GM23338 (cell line): ENCODE data around the gene SYNPR. TPM values are rescaled to one million over a fixed set of nuclear protein-coding genes. Genes with fewer than 3 reads are reported as not detected.

ENCODE experiments used
- ATAC-seq: fragments of 200-7000 bp; cut with Tn5 transposase; 3 replicates; pipeline ENCODE4 v1.9.1; 2020
- DNase-seq: peaks from one replicate; pipeline ENCODE4 v3.0.0-alpha.2; 2015; ENCODE audit warnings: low spot score
- H2AFZ ChIP-seq: fragments of 200-600 bp; sonication (generic); 2 replicates; pipeline ENCODE4 v1.8.0; 2016; ENCODE audit warnings: antibody characterized with exemption, mild to moderate bottlenecking, moderate library complexity
- H3F3A ChIP-seq: fragments of 200-600 bp; sonication (generic); replicated peaks from 2 replicates; pipeline ENCODE4 v1.8.0; 2017; ENCODE audit warnings: antibody characterized with exemption, mixed run types, low read depth
- H3K27ac ChIP-seq: fragments of 200-600 bp; sonication (generic); 2 replicates; pipeline ENCODE4 v1.6.1; 2016; ENCODE audit warnings: low read depth
- H3K27me3 ChIP-seq: fragments of 200-600 bp; sonication (generic); 2 replicates; pipeline ENCODE4 v1.8.0; 2016; ENCODE audit warnings: mild to moderate bottlenecking, mixed run types, moderate library complexity; ENCODE audit not compliant: insufficient read depth
- H3K36me3 ChIP-seq: fragments of 200-600 bp; sonication (generic); 2 replicates; pipeline ENCODE4 v1.8.0; 2016; ENCODE audit warnings: mild to moderate bottlenecking; ENCODE audit not compliant: insufficient read depth
- H3K4me1 ChIP-seq: fragments of 200-600 bp; sonication (generic); 2 replicates; pipeline ENCODE4 v1.8.0; 2016; ENCODE audit warnings: mild to moderate bottlenecking, moderate library complexity; ENCODE audit not compliant: insufficient read depth
- H3K4me2 ChIP-seq: fragments of 200-600 bp; sonication (generic); 2 replicates; pipeline ENCODE4 v1.7.1; 2017; ENCODE audit warnings: mixed run types
- H3K4me3 ChIP-seq: fragments of 200-600 bp; sonication (generic); 2 replicates; pipeline ENCODE4 v1.6.1; 2016; ENCODE audit warnings: mixed run types
- H3K79me2 ChIP-seq: fragments of 200-600 bp; sonication (generic); replicated peaks from 2 replicates; pipeline ENCODE4 v1.8.0; 2017; ENCODE audit warnings: mild to moderate bottlenecking; ENCODE audit not compliant: insufficient read depth
- H3K9me2 ChIP-seq: fragments of 200-600 bp; sonication (generic); 2 replicates; pipeline ENCODE4 v1.8.0; 2017; ENCODE audit not compliant: insufficient read depth
- H4K20me1 ChIP-seq: fragments of 200-600 bp; sonication (generic); replicated peaks from 2 replicates; pipeline ENCODE4 v1.8.0; 2017; ENCODE audit warnings: mild to moderate bottlenecking; ENCODE audit not compliant: insufficient read depth
- H3K27ac Mint-ChIP-seq: 2 replicates; pipeline ENCODE4 v1.8.0; 2020; ENCODE audit warnings: inconsistent platforms, mild to moderate bottlenecking, moderate library complexity, mixed read lengths
- H3K27me3 Mint-ChIP-seq: 3 replicates; pipeline ENCODE4 v1.8.0; 2022; ENCODE audit warnings: low read depth, mild to moderate bottlenecking, moderate library complexity, mixed read lengths, inconsistent platforms; ENCODE audit not compliant: insufficient read depth, poor library complexity
- H3K36me3 Mint-ChIP-seq: 3 replicates; pipeline ENCODE4 v1.8.0; 2021; ENCODE audit warnings: low read depth, mild to moderate bottlenecking, inconsistent platforms, moderate library complexity, mixed read lengths
- H3K4me1 Mint-ChIP-seq: 3 replicates; pipeline ENCODE4 v1.8.0; 2020; ENCODE audit warnings: mild to moderate bottlenecking, inconsistent platforms, mixed read lengths
- H3K4me3 Mint-ChIP-seq: 3 replicates; pipeline ENCODE4 v1.8.0; 2021; ENCODE audit warnings: moderate library complexity, mild to moderate bottlenecking, inconsistent platforms, mixed read lengths
- H3K9me3 Mint-ChIP-seq: 3 replicates; pipeline ENCODE4 v1.8.0; 2020; ENCODE audit warnings: moderate library complexity, mild to moderate bottlenecking, inconsistent platforms, mixed read lengths
- CREB1 ChIP-seq: fragments of 250-450 bp; sonication (Bioruptor Pico); IDR thresholded peaks from 2 replicates; pipeline ENCODE4 v1.5.0; 2020; ENCODE audit warnings: low read depth, mild to moderate bottlenecking, moderate library complexity
- CTCF ChIP-seq, 2 experiments: fragments of 200-600 bp in 1 of 2; sonication (generic) in 1 of 2; conservative IDR thresholded peaks; 2 replicates each; pipeline versions ENCODE4 v1.5.1 to v1.6.1; 2016 to 2017; ENCODE audit warnings: antibody characterized with exemption in 2 of 2, low read depth in 2 of 2, mild to moderate bottlenecking in 2 of 2, moderate library complexity in 1 of 2
- ETS1 ChIP-seq: IDR thresholded peaks from 2 replicates; pipeline ENCODE4 v1.6.1; 2016; ENCODE audit warnings: antibody characterized with exemption
- EZH2 ChIP-seq: fragments of 200-600 bp; sonication (generic); IDR thresholded peaks from one replicate; pipeline ENCODE4 v1.8.0; 2017; ENCODE audit warnings: antibody characterized with exemption, mild to moderate bottlenecking, low read depth; ENCODE audit not compliant: unreplicated experiment
- EZH2phosphoT487 ChIP-seq: fragments of 200-600 bp; sonication (generic); IDR thresholded peaks from one replicate; pipeline ENCODE4 v1.8.1; 2018; ENCODE audit warnings: antibody characterized with exemption; ENCODE audit not compliant: unreplicated experiment
- JUNB ChIP-seq: IDR thresholded peaks from one replicate; pipeline ENCODE4 v1.6.1; 2016; ENCODE audit warnings: antibody characterized with exemption; ENCODE audit not compliant: unreplicated experiment
- NANOG ChIP-seq: IDR thresholded peaks from 2 replicates; pipeline ENCODE4 v1.6.1; 2016; ENCODE audit warnings: antibody characterized with exemption, borderline replicate concordance
- STAT1 ChIP-seq: IDR thresholded peaks from one replicate; pipeline ENCODE4 v1.6.1; 2016; ENCODE audit warnings: antibody characterized with exemption; ENCODE audit not compliant: unreplicated experiment
- ZNF114 ChIP-seq: fragments of 250-450 bp; sonication (Bioruptor Pico); IDR thresholded peaks from 2 replicates; pipeline ENCODE4 v1.5.0; 2020; ENCODE audit warnings: mild to moderate bottlenecking, moderate library complexity
- ZNF331 ChIP-seq: fragments of 250-450 bp; sonication (Bioruptor Pico); IDR thresholded peaks from 2 replicates; pipeline ENCODE4 v1.5.0; 2020; ENCODE audit warnings: low read depth, mild to moderate bottlenecking, moderate library complexity
- ZNF462 ChIP-seq: fragments of 250-450 bp; sonication (Bioruptor Pico); IDR thresholded peaks from 2 replicates; pipeline ENCODE4 v1.5.0; 2020; ENCODE audit warnings: mild to moderate bottlenecking, moderate library complexity
- polyA plus RNA-seq: library from polyadenylated mRNA; unstranded; fragments of >200 nt; fragmentation: Nextera tagmentation; extraction: Ambion mirVana; gene quantifications from 2 replicates; pipeline ENCODE4 v1.2.1, GENCODE V29; 2016
- total RNA-seq: library from RNA; depleted of rRNA; stranded (reverse); fragments of >200 nt; shearing (Covaris generic); gene quantifications from 2 replicates; pipeline ENCODE4 v1.2.3, GENCODE V29; 2014

SYNPR gene
- total and polyA plus RNA-seq, 2 experiments from 2014 or later = 0.38 to 0.55 TPM

- no peak for TF ChIP-seq EZH2
- TF ChIP-seq ZNF114 (CRISPR knock-in tag) = no peak
- no peaks in the 10 kb centered on the region for H3K79me2 ChIP-seq
- H3K4me2 ChIP-seq = no peak overlapping the region
- DNase-seq (no peak), ATAC-seq (no peak)
- H3K36me3 ChIP-seq = no peaks in the 10 kb centered on the region
- H3K4me1 Mint-ChIP-seq = no peaks in the 10 kb centered on the region
- no peaks in the 10 kb centered on the region for H3K36me3 Mint-ChIP-seq
- H3K27ac ChIP-seq = no peak overlapping the region
- no peaks in the 10 kb centered on the region for H3K4me1 ChIP-seq
- no peaks in the 10 kb centered on the region for H3K9me2 ChIP-seq
- no peak overlapping the region for H3K4me3 Mint-ChIP-seq
- H3K27me3 Mint-ChIP-seq = no peaks in the 10 kb centered on the region
- H3K27ac Mint-ChIP-seq = no peak overlapping the region
- H3K9me3 Mint-ChIP-seq = no peaks in the 10 kb centered on the region
- no peak overlapping the region for H3K4me3 ChIP-seq
- H2AFZ ChIP-seq = no peak overlapping the region
- H4K20me1 ChIP-seq = no peaks in the 10 kb centered on the region
- H3F3A ChIP-seq = no peaks in the 10 kb centered on the region
- no peaks in the 10 kb centered on the region for H3K27me3 ChIP-seq
Measured at GRCh38 chr3:63654931-63655330, 376.8 kb downstream of the SYNPR start.

GRCh38 chr3:63655519-63655918 lies 377.4 kb downstream of the SYNPR start:
- H3K4me3 ChIP-seq = no peak overlapping the region
- H4K20me1 ChIP-seq = no peaks in the 10 kb centered on the region
- H3F3A ChIP-seq = no peaks in the 10 kb centered on the region
- no peaks in the 10 kb centered on the region for H3K4me1 ChIP-seq
- no peaks in the 10 kb centered on the region for H3K4me1 Mint-ChIP-seq
- no peak for ATAC-seq
- no peaks in the 10 kb centered on the region for H3K36me3 Mint-ChIP-seq
- no peaks in the 10 kb centered on the region for H3K9me3 Mint-ChIP-seq
- H2AFZ ChIP-seq = no peak overlapping the region
- H3K4me2 ChIP-seq = no peak overlapping the region
- DNase-seq = no peak
- no peaks in the 10 kb centered on the region for H3K79me2 ChIP-seq
- H3K27ac Mint-ChIP-seq = no peak overlapping the region
- no peak overlapping the region for H3K27ac ChIP-seq
- H3K9me2 ChIP-seq = no peaks in the 10 kb centered on the region
- H3K4me3 Mint-ChIP-seq = no peak overlapping the region
- H3K27me3 Mint-ChIP-seq = no peaks in the 10 kb centered on the region
- H3K27me3 ChIP-seq = no peaks in the 10 kb centered on the region
- H3K36me3 ChIP-seq = no peaks in the 10 kb centered on the region
- TF ChIP-seq STAT1 = no peak
- no peak for TF ChIP-seq JUNB
- TF ChIP-seq CTCF (conservative IDR thresholded peaks at IDR 0.05; ENCODE audit: low read depth in 2 of 2) = no peak
- TF ChIP-seq EZH2 = no peak
- TF ChIP-seq ETS1 = no peak
- no peak for TF ChIP-seq CREB1 (CRISPR knock-in tag)
- TF ChIP-seq ZNF114 (CRISPR knock-in tag) = no peak
- TF ChIP-seq ZNF462 = no peak
- no peak for TF ChIP-seq NANOG
- no peak for TF ChIP-seq EZH2phosphoT487
- TF ChIP-seq ZNF331 (CRISPR knock-in tag) = no peak
